HG03175 (cell line): ENCODE data around the gene ATP2B2.

Source experiments
- ATAC-seq: cut with Tn5 transposase; IDR thresholded peaks from one replicate; pipeline ENCODE4 v1.9.1; 2021; ENCODE audit warnings: mild to moderate bottlenecking, moderate library complexity; ENCODE audit not compliant: unreplicated experiment

Gene ATP2B2

DNA sequence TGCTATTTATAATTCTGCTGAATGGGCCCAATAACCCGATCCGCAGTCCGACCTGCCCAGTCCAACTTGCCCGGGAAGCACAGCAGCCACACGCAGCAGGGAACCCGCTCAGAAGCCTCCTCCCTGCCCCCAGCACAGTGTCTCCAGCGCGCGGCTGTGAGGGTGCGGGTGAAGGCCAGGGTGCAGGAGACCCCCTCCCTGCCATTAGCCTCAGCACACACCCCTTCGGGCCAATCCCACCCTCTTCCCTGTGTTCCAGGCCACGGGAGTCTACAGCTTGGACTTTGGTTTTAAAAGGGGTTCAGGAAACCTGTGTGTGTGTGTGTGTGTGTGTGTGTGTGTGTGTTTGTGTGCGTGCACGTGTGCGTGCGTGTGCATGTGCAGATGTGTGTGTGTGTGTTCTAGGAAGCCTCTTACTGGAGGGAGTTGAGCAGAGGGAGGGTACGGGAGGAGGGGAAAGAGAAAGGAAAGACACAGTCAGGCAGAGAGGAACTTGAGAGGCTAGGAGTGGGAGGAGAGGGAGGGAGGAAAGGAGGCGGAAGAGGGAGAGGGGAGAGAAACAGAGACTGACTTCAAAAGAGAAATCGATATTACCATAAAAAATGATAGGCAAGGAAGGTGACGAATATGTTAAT lies 34.2 kb downstream of the ATP2B2 start:
- ATAC-seq = no peak

DNA sequence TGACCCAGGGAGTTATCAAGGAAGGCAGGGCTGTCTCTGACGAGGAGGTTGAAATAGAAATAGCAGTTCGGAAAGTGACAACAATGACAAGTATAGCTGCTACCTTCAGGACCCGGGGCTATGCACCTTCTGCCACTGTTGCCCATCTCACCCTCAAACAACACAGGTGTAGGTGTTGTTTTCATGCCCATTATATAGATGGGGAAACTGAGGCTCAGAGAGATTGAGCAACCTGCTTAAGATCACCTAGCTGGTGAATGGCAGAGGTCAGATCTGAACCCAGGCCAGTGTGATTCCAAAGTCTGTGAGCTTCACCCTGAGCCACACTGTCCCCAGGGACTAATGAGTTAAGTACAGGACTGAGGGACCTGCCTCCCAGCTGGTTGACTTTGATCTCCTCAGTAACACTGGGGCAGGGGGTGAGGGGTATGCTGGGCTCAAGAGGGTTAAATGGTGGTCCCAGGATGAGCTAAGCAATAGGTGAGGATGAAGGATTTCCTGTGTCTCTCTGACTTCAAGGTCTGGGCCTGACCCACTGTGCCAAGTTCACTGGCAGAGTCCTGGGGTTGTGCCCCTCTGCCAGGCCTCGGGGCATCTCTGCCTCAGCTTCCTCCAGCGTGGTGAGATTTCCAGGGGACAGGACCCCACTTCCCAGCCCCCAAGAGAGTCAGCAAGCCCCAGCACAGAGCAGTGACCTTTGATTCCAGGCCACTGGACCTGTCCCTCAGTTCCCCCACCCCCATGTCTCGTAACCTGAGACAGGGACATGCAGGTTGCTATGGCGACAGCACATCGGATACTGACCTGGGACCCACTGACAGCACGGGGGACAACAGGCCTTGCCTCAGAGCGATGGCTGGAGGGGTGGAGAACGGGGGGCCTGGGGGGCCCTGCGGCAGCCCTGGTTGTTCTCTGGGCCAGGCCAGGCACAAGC lies 35.0 kb downstream of the ATP2B2 start:
- ATAC-seq = no peak

DNA sequence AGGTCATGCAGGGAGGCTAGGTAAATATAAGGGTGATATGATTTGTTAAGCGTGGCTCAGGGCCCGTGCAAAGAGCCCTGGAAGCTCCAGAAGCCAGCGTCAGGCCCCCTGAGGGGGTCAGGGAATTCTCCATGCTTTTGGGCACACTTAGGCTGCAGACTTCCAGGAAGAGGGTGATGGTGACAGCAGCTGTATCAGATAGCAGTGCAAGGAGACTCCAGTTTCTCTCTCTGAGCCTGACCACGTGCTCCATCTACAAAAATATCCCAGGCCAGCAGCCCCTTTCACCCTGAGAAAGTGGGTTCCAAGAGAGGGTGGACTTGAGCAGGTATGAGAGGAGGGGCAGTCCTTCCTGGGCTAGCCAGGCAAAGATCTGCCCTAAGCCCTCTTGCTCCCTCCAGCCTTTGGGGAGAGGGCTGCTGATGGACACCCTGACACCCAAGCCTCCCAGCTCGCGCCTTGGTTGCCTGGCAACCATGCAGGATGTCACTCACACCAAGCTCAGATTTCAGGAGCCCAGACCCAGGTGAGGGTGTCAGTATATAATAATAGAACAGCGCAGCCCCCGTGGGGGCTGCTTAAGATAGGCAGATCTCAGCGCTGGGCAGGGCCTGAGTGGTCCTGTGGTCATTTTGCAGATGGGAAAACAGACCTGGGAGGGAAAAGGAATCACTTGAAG lies 35.8 kb downstream of the ATP2B2 start:
- ATAC-seq = no peak

DNA sequence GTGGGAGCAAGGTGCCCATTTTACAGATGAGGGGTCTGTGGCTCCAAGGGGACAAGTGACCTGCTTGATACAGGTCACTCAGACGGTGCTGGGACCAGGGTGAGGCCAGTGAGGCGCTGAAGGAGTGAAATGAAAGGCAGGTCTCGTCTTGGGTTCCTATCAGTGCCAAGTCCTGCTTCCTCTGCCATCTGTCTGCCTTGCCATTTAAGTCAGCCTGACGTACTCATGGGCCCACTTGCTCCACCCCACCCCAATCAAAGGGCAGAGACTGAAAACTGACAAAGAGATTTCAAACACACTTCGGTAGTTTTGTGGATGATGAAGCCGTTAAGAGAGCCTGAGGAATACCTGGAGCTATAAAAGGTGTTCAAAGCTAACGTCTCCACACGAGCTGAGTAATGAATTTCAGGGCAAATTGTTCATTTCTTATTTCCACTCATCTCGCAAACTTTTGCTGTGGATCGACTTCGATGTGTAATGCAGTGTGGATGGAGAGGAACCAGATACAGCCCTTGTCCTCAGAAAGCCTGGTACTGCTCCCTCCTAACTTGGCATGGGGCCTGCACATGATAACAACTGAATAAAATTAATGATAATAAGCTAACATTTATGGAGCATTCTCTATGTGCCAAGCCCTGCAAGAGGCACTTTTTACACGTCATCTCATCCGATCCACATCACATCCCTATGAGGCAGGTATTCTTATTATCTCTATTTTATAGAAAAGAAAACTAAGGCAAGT lies 36.6 kb downstream of the ATP2B2 start:
- ATAC-seq = no peak

DNA sequence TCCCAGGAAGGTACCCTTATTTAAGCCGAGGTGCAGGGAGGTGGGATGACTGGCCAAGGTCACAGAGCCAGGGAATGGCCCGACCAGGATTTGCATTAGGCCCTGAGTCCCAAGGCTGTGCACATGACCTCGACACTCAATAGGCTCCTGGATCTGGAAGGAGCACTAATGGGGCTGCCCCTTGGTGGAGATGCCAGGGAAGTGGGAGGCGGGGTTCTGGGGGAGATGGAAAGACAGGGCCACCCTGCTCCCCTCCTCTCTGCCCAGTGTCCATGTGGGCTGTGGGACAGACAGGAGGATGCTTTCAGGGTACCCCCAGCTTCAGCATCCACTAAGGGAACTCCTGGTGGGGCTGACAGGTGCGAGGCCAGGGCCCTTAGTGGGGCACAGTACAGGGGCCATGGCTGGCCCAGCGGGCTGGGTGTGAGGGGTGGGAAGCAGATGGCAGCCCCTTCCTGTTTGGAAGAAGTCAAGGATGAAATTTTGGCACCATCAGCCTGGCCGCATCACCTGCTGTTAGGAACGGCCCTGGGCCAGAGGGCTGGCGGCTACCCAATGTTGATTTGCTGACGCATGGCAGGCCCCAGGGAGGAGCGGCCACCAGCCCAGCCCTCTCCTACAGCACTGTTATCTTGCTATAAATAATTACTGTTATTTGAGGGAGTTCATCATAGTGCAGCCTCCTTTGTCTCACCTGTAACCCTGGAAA lies 37.3 kb downstream of the ATP2B2 start:
- ATAC-seq = no peak

DNA sequence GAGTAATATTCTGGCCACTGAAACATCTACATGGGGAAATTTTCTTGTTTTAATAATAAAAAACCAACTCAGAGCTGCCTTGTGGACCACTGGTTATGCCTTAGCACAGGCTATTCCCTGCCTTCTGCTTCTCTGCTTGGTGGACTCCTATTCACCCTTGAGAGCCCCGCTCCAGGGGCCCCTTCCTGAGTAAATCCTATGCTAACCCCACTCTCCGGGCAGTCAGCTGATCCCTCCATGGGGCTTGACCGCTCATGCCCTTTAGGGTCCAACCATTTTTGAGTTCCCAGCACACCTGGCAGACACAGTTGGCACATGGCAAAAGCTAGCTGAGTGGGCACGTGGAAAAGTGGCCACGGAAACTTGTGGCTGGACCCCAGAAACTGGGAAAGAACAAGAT lies 38.2 kb downstream of the ATP2B2 start:
- ATAC-seq = no peak

DNA sequence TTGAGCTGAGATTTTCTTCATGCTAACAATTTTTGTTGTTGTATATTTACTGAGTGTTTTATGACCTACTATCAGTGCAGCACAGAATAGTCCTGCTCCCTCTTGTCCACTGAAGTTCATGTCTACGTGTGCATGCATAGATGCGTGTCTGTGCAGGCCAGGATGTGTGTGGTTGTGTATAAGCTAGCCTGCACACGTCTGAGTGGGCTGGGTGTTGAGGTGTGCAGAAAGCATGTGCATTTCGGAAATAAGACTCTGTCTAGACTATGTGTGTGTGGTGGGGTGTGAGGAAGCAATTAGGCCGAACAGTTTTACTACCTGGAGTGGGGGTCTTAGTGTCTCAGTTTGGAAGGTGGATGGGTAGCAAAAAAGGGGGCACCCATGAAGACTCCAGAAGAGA lies 39.2 kb downstream of the ATP2B2 start:
- ATAC-seq = no peak

DNA sequence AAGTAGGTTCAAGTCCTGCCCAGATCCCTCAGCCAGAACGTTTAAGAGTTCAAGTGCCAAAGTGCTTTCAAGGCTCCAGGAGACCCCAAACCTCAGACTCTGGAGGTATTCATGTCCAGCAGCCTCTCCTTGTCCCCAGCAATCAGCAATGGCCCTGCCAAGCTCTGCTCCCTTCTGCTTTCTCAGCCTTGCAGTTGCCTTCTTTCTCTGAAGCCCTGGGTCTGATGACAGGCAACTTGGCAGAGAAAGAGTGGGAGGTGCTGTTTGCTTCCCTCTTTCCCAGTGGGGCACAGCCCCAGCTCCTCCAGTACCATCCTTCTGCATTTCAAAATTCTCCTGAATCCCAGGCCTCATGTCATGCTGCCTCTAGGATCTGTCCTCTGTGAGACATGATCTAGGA lies 40.2 kb downstream of the ATP2B2 start:
- ATAC-seq = no peak

DNA sequence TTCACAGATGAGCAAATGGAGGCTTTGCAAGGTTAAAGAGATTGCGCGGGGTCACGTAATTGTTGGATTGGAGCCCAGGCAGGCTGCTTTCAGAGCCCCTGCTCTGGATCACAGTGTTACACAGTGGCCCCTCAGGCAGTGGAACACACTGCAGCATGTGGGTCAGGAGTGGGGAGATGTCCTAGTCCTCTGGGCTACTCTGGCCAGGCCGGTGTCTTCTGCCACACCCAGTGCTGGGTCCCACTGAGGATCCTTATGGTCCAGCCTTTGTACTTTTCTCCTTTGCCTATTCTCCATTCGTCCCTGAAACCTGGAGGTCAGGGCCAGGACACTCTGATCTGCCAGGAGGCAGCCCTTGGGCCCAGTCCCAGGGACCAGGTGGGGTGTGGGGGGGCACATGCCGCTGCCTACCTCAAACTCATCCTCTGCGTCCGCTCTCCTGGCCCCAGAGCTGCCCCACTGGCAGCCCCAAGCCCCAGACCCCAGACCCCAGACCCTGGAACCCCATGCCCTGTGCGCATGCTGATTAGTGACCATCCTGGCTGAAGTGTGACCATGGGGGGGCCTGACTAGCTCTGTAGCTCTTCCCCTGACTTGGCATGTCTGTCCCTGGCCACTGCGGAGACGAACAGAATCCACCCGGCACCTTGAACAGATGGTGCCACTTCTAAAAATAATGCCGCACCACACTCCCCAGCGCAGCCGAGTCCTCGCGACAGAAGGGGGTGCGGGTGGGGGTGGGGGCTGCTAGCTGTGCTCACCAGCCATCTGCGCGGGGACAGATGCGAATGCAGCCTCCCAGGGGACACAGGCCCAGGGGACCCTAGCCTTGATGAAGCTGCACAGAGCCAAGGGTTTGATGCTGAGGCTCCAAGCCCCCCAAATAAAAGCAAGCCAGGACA lies 41.6 kb downstream of the ATP2B2 start:
- no peak for ATAC-seq

DNA sequence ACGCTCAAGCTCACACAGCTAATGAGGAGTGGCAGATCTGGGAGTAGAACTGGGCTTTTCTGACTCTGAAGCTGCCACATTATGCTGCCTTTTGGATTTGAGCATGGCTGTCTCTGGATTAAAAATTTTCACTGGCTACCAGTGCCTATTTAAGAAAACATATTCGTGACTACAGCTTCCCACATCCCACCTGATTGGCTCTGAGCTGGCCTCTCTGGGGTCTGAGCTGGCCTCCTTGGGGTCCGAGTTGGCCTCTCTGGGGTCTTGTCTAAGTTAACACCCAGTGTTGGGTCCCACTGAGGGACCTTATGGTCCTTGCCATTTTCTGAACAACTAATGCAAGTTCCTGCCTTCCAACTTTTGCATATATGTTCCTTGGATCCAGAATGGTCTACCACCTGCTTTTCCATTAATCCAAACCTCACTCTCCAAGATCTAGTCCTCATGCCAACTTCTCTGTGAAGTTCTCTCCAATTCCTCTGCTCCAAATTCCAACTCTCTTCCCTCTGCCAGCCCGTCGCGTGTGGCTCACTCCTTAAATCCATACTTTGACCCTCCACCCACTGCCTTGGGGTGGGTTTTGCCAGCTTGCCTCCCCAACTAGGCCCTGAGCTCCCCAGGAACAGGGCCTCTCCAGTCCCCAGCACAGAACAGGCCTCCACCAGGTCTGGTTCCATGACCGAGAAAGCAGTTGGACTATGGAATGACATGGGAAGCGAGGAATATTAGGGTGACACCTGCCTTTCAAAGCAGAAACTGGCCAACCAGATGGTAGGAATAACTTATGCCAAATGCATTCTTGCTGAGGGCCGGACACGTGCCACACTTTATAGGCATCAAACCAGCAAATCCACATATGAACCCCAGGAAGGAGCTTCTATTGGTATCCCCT lies 42.5 kb downstream of the ATP2B2 start:
- no peak for ATAC-seq

DNA sequence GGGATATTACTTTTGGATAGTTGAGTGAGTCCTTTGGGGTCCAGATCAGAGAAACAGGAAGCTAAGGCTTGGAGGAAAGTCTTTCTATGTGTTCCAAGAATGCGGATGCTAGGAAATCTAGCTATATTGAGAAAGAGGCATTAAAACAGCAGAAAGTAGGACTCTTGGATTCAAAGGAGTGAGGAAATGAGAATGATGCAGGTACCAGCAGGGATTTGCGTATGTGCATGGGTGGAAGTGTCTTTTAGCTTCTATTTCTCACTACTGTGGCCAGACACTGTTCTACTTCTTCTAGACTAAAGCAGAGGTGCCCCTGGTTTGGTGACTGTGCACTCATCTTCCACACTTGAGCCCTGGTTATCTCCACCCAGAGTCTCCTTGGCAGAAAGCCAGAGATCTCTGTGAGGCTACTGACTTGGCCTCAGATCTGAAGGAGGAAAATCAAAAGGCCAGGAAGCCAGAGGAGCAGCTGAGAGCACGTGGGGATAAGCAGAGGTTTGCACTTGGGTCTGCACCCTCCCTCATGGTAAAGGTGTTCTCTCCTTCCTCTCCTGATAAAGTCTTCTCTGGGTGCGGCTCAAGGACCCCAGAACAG lies 44.3 kb downstream of the ATP2B2 start:
- no peak for ATAC-seq

DNA sequence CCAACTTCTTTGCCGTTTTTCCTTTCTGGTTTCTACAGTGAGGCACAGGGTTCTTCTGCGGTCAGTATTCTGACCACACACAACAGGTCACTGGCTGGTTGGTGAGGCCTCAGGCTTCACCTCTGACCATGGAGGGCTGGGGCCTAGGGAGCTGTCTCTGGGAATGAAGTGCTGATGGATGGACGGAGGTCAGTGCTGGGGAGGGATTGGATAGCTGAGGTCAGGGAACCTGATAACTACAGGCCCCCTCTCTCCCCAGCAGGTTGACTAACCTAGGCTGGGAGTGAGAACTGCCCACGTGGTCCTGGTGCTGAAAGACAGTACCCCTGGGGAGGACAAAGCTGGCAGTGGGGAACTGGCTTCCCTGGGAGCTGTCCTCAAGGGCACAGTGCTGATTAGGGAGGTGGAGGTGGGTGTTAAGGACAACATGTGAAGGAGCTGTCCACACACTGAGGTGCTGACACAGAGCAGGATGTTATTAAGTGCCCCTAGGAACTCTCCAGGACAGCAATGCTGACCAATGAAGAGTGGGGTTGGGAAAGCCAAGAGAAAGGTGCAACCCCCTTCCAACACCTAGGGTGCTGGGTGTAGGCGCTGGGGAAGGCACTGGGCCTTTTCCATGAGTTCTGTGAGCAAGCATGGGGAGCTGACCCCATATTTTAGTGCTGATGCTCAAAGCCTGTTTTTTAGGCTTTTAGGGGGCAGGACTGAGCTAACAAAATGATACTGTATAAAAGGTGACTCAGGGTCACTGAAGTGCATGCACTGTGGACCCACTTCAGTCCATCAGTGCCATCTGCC lies 45.2 kb downstream of the ATP2B2 start:
- ATAC-seq = peak; percentile 54

DNA sequence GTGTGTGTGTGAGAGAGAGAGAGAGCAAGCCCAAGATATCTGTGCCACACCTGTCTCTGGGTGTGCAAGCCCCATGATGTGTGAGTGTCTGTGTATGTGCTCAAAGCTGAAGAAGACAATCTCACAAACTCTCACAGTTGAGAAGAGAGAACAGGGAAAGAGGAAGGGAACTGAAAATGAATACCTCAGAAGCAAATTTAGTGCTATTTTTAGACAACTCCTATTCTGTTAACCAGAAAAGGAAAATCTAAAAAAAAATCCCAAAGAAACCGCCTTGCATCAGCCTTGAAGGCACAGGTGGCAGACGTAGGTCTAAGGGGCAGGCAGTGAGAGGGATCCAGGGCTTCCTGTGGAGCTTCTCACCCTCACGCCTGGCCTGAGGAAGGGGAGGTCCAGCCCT lies 47.8 kb downstream of the ATP2B2 start:
- ATAC-seq = no peak

DNA sequence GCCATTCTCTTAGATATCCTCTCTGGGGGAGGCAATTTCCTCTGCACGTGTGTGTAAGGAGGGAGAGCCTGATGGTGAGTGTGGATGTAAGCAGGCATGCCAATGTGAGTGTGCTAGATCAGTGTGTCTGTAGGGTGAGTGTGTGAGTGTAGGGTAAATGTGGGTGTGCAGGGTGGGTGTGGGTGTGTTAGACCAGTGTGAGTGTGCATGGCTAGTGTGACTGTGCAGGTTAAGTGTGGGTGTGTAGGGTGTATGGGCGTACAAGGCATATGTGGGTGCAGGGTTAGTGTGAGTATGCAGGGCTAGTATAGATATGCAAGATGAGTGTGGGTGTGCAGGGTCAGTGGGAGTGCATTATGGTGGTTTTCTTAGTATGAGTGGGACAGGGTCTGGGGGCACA lies 48.4 kb downstream of the ATP2B2 start:
- no peak for ATAC-seq

DNA sequence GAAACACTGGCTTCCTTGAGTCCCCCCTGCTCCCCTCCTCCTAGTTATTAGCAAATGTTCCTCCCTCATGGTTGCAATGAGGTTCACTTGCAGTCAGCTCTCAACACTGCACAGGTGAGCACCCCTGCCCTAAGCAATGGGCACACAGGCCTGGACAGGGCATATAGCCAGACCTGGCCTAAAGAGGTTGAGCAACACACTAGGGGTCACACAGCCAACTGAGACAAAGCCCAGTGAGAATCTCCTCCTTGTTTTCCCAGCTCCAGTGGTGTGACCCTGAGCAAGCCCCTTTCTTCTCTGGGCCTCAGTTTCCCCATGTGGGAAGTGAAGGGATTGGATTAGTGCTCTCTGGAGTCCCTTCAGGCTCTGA lies 49.9 kb downstream of the ATP2B2 start:
- no peak for ATAC-seq

DNA sequence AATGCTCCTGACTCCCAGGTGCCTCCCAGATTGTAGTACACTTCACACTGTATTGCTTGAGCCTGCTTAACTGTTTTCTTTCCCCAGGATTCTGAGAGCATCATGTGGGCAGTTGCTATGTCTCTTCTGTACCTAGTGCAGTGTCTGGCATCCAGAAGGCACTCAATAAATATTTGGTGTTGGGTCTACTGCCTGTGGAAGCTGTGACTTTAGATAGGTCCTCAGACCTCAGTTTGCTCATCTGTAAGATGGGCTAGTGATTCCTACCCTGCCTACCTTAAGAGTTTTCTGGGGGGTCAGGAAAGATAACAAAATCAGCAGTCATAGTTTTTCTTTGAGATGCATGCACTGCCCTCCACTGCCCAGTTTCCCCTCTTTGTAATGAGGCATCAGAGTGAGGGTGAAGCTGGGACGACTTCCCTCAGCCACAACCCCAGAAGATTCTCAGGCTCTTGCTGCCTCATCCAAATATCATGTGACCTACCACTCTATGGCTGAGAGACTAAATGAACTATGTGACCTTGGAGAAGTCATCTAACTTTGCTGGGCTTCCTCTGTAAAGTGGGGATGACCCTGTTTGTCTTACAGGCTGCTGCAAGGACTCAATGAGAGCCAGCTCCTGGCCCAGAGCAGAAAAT lies 50.4 kb downstream of the ATP2B2 start:
- no peak for ATAC-seq
